HepG2 (cell line): ENCODE data around the gene TEAD4. TPM values are rescaled to one million over a fixed set of nuclear protein-coding genes. Genes with fewer than 3 reads are reported as not detected.

Source experiments
- ATAC-seq: fragments of 200-7000 bp; cut with Tn5 transposase; 3 replicates; pipeline ENCODE4 v1.9.1; 2020; ENCODE audit warnings: mild to moderate bottlenecking, moderate library complexity
- BruUV-seq: library from RNA; stranded (reverse); fragments of 400-500 nt; replicated peaks from 2 replicates; lab custom pipeline; 2021; lab: Mats Ljungman, UMichigan
- CTCF ChIA-PET: fragments of 300-600 bp; formaldehyde crosslinking; extraction: SDS; loops from one replicate; lab custom pipeline; 2021; ENCODE audit warnings: low total read pairs, inconsistent platforms, low intra/inter-chr PET ratio; lab: Yijun Ruan, JAX
- POLR2A ChIA-PET: fragments of 350-600 bp; sonication (Branson Sonifier 250); formaldehyde crosslinking; loops from one replicate; lab custom pipeline; 2020; ENCODE audit warnings: antibody characterized with exemption, inconsistent platforms; lab: Yijun Ruan, JAX
- DNase-seq: peaks from one replicate; pipeline ENCODE4 v3.0.0-alpha.2; 2015; ENCODE audit warnings: low spot score
- FAIRE-seq: peaks from 3 replicates; lab custom pipeline; 2011; peaks lifted over from hg19 to GRCh38; lab: Jason Lieb, UNC
- H2AFZ ChIP-seq: one replicate; pipeline ENCODE4 v1.6.1; 2011; ENCODE audit warnings: low read length, inconsistent platforms
- H3K27ac ChIP-seq: fragments of 300-600 bp; 3 replicates; pipeline ENCODE4 v1.8.0; 2011; ENCODE audit warnings: mixed run types, mild to moderate bottlenecking, mixed read lengths, low read length, inconsistent platforms; ENCODE audit not compliant: insufficient read depth; ENCODE audit errors: extremely low read length
- H3K27me3 ChIP-seq, 2 experiments: fragments of 200-600 bp in 1 of 2; 2 replicates in 1 of 2; 3 replicates in 1 of 2; pipeline versions ENCODE4 v1.6.0 to v1.8.0; 2011; ENCODE audit warnings: low read length in 2 of 2, mild to moderate bottlenecking in 2 of 2, moderate library complexity in 2 of 2, inconsistent platforms in 1 of 2; ENCODE audit not compliant: insufficient read depth in 2 of 2, control insufficient read depth in 1 of 2
- H3K36me3 ChIP-seq, 2 experiments: fragments of 200-600 bp in 1 of 2; replicated peaks in 1 of 2; 2 replicates in 1 of 2; 3 replicates in 1 of 2; pipeline versions ENCODE4 v1.5.1 to v1.8.0; 2011; ENCODE audit warnings: low read length in 2 of 2, inconsistent platforms in 1 of 2; ENCODE audit not compliant: insufficient read depth in 2 of 2, control insufficient read depth in 1 of 2
- H3K4me1 ChIP-seq: 2 replicates; pipeline ENCODE4 v1.5.1; 2012; ENCODE audit warnings: low read length, inconsistent platforms; ENCODE audit not compliant: insufficient read depth
- H3K4me2 ChIP-seq: 2 replicates; pipeline ENCODE4 v1.6.0; 2011; ENCODE audit warnings: low read depth, low read length, inconsistent platforms
- H3K4me3 ChIP-seq, 3 experiments: fragments of 200-600 bp in 1 of 3; sonication (generic), shearing (Covaris generic) in 1 of 3; replicated peaks in 1 of 3; 2 replicates each; pipeline ENCODE4 v1.5.1; 2011 to 2016; ENCODE audit warnings: low read length in 3 of 3, inconsistent platforms in 2 of 3, low read depth in 2 of 3, mild to moderate bottlenecking in 2 of 3, control low read depth in 1 of 3, mixed read lengths in 1 of 3; ENCODE audit not compliant: insufficient read depth in 1 of 3
- H3K79me2 ChIP-seq: one replicate; pipeline ENCODE4 v1.6.1; 2011; ENCODE audit warnings: low read length, inconsistent platforms; ENCODE audit not compliant: insufficient read depth
- H3K9ac ChIP-seq: 2 replicates; pipeline ENCODE4 v1.6.0; 2011; ENCODE audit warnings: mild to moderate bottlenecking, low read depth, low read length, inconsistent platforms; ENCODE audit not compliant: insufficient read depth
- H3K9me3 ChIP-seq: 2 replicates; pipeline ENCODE4 v1.5.1; 2012; ENCODE audit warnings: mild to moderate bottlenecking, low read length
- H4K20me1 ChIP-seq: 2 replicates; pipeline ENCODE4 v1.6.0; 2011; ENCODE audit warnings: inconsistent platforms, mild to moderate bottlenecking, low read length, moderate library complexity; ENCODE audit not compliant: insufficient read depth
- BCL6 ChIP-seq: IDR thresholded peaks from 2 replicates; pipeline ENCODE4 v1.6.1; 2016; ENCODE audit warnings: missing genetic modification reagents, missing compliant biosample characterization
- CEBPB ChIP-seq: IDR thresholded peaks from 2 replicates; pipeline ENCODE4 v1.6.1; 2011; ENCODE audit warnings: low read depth, low read length, improper control_type of control experiment, borderline replicate concordance
- FOSL1 ChIP-seq: sonication (generic); formaldehyde crosslinking; IDR thresholded peaks from 2 replicates; pipeline ENCODE4 v1.9.0; 2021; ENCODE audit warnings: missing genetic modification reagents, borderline replicate concordance
- FOSL2 ChIP-seq: sonication (generic); formaldehyde crosslinking; IDR thresholded peaks from 2 replicates; pipeline ENCODE4 v1.4.0; 2020; ENCODE audit warnings: missing genetic modification reagents
- FOXP4 ChIP-seq: sonication (generic); formaldehyde crosslinking; IDR thresholded peaks from 2 replicates; pipeline ENCODE4 v1.4.0; 2020; ENCODE audit warnings: missing genetic modification reagents
- GZF1 ChIP-seq: sonication (generic); formaldehyde crosslinking; IDR thresholded peaks from 2 replicates; pipeline ENCODE4 v1.5.1; 2020; ENCODE audit warnings: mild to moderate bottlenecking, missing genetic modification reagents
- POGK ChIP-seq: sonication (generic); formaldehyde crosslinking; conservative IDR thresholded peaks from 2 replicates; pipeline ENCODE4 v1.8.0; 2022; ENCODE audit warnings: mild to moderate bottlenecking, moderate library complexity, missing genetic modification reagents
- SNRNP70 ChIP-seq: fragments of 200-400 bp; formaldehyde crosslinking; IDR thresholded peaks from 2 replicates; pipeline ENCODE4 v1.6.1; 2017; ENCODE audit warnings: mild to moderate bottlenecking, low read depth, low read length, moderate library complexity
- ZMAT3 ChIP-seq: sonication (generic); formaldehyde crosslinking; conservative IDR thresholded peaks from 2 replicates; pipeline ENCODE4 v1.7.0; 2021; ENCODE audit warnings: missing genetic modification reagents
- ZNF232 ChIP-seq: sonication (generic); formaldehyde crosslinking; IDR thresholded peaks from 2 replicates; pipeline ENCODE4 v1.4.0; 2020; ENCODE audit warnings: missing genetic modification reagents, borderline replicate concordance
- ZNF616 ChIP-seq: sonication (generic); formaldehyde crosslinking; IDR thresholded peaks from 2 replicates; pipeline ENCODE4 v1.5.0; 2020; ENCODE audit warnings: low read depth, mild to moderate bottlenecking, missing genetic modification reagents
- ZNF75D ChIP-seq: sonication (generic); formaldehyde crosslinking; IDR thresholded peaks from 2 replicates; pipeline ENCODE4 v1.8.1; 2023; ENCODE audit warnings: missing genetic modification reagents, mild to moderate bottlenecking, borderline replicate concordance
- ZNF878 ChIP-seq: sonication (generic); formaldehyde crosslinking; IDR thresholded peaks from 2 replicates; pipeline ENCODE4 v1.8.1; 2023; ENCODE audit warnings: mild to moderate bottlenecking, missing genetic modification reagents, moderate library complexity
- WGBS: methylation state at CpG from one replicate; pipeline ENCODE4 v1.1.6; 2017; ENCODE audit warnings: low lambda C conversion rate; 5-methylcytosine and 5-hydroxymethylcytosine counted together
- in situ Hi-C: cut with HindIII; loops from 2 replicates; pipeline ENCODE4 v1.10.0; 2017; ENCODE audit warnings: low pct_unique_long_range_greater_than_20kb; ENCODE audit not compliant: extremely low pct_ligation_motif_present
- intact Hi-C: fragments of 100-400 bp; cut with micrococcal nuclease; formaldehyde crosslinking; loops from one replicate; pipeline ENCODE4 v1.10.0; 2022; ENCODE audit not compliant: unreplicated experiment
- polyA plus RNA-seq, 8 experiments: library from polyadenylated mRNA; depleted of rRNA in 3 of 8; stranded (reverse) in 7 of 8; unstranded in 1 of 8; fragments of >200 nt; fragmentation: Illumina TruSeq in 4 of 8; extraction: Trizol in 4 of 8; gene quantifications; 2 replicates each; pipeline versions ENCODE4 v1.2.1 to v1.2.3, GENCODE V29; 2011 to 2016; ENCODE audit warnings: low read depth in 4 of 8, missing spikeins in 1 of 8, mixed read lengths in 1 of 8; ENCODE audit not compliant: insufficient read depth in 1 of 8
- total RNA-seq, 5 experiments: library from RNA; depleted of rRNA; stranded (reverse); fragments of >200 nt; fragmentation: Illumina TruSeq; extraction: Trizol; gene quantifications; 2 replicates each; pipeline ENCODE4 v1.2.3, GENCODE V29; 2016; ENCODE audit warnings: low read depth in 1 of 5
- TF ChIP-seq, protein P1 (sequence below): sonication (generic); formaldehyde crosslinking; IDR thresholded peaks from 2 replicates; pipeline ENCODE4 v1.9.0; 2022; ENCODE audit warnings: missing genetic modification reagents, mild to moderate bottlenecking, borderline replicate concordance

TEAD4 gene
- total and polyA plus RNA-seq, 2 of the 13 experiments (the other 11 are each of a cell fraction or from before 2014, with no cell fraction given), result 45.0 to 69.4 TPM

DNA sequence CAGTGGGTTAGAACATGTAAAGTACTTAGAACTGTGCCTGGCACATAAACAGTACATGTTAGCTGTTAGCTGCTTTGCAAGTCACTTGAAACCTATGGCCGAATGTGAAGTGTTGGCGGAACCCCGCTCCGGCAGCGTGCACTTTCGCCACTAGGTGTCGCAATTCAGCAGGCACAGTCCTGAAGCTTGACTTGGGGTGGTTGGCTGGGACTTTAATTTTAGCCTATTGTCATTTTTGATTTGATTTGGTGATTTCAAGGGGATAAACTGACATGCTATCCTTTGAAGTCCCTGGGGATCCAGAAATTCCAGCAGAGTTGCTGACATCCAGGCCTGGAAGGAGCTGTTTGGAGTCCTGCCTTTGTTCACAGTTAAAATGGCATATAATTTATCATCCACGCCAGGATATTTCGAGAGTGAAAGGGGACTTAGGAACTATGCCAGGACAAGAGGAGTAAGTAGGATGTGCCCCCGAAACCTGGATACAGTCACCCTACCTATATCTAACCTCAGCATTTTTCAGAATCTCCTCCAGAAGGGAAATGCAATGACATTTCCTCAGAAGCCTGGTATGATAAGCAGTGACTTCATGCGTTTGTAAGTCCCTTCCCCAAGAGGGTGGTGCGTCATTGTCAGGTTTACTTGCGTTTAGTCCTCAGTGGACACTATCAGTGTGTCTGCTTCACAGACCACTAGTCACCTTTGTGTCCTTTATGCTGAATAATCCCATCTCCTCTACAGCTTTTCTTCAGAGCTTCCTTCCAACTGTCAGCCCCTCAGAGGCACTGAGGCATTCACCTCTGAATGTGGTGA is 114.4 kb downstream of the TEAD4 start (continued):
- no peak for TF ChIP-seq POGK
- TF ChIP-seq FOSL1 (CRISPR knock-in tag), result no peak

GRCh38 chr12:3075315-3075714 is 116.1 kb downstream of the TEAD4 start:
- POLR2A ChIA-PET, result interaction anchor here (1.1 to 1.5 kb wide), 2 partner anchors 11 to 29 kb away, joined by 4 to 9 read pairs; no protein-coding TSS in a partner anchor
- no peaks in the 10 kb centered on the region for H3K9me3 ChIP-seq
- whole genome bisulfite sequencing, result 96% methylated on average over 6 of the region's 6 CpGs
- no peak overlapping the region for H3K4me3 ChIP-seq
- no peak for DNase-seq
- H3K9ac ChIP-seq, result no peak overlapping the region
- no peak overlapping the region for H2AFZ ChIP-seq
- in situ Hi-C loops, result loop anchor here (10.0 kb wide), 1 partner anchor 199 kb away; no protein-coding TSS in a partner anchor
- no peak overlapping the region for H3K4me2 ChIP-seq
- H3K36me3 ChIP-seq, result no peaks in the 10 kb centered on the region
- peaks cover 62% of the 10 kb centered on the region for H3K4me1 ChIP-seq
- H4K20me1 ChIP-seq, result no peaks in the 10 kb centered on the region
- no TSS peak for BruUV-seq
- intact Hi-C loops, result no loop called here
- no peak for ATAC-seq
- peaks cover 0 to 3% of the 10 kb centered on the region in 2 experiments; a peak in 2 of 5 replicates for H3K27me3 ChIP-seq
- CTCF ChIA-PET, result no interaction called here
- H3K27ac ChIP-seq, result no peak overlapping the region
- H3K79me2 ChIP-seq, result peaks cover 19% of the 10 kb centered on the region
- no peak for FAIRE-seq
- TF ChIP-seq, protein P1, sequence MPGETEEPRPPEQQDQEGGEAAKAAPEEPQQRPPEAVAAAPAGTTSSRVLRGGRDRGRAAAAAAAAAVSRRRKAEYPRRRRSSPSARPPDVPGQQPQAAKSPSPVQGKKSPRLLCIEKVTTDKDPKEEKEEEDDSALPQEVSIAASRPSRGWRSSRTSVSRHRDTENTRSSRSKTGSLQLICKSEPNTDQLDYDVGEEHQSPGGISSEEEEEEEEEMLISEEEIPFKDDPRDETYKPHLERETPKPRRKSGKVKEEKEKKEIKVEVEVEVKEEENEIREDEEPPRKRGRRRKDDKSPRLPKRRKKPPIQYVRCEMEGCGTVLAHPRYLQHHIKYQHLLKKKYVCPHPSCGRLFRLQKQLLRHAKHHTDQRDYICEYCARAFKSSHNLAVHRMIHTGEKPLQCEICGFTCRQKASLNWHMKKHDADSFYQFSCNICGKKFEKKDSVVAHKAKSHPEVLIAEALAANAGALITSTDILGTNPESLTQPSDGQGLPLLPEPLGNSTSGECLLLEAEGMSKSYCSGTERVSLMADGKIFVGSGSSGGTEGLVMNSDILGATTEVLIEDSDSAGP (CRISPR knock-in tag), result no peak
- TF ChIP-seq BCL6 (CRISPR knock-in tag) (no peak), FOSL2 (CRISPR knock-in tag) (no peak), SNRNP70 (no peak), ZNF616 (CRISPR knock-in tag) (no peak), ZNF878 (CRISPR knock-in tag) (no peak), FOXP4 (CRISPR knock-in tag) (no peak), CEBPB (no peak), ZNF75D (CRISPR knock-in tag) (no peak), ZMAT3 (CRISPR knock-in tag) (no peak), GZF1 (CRISPR knock-in tag) (no peak), ZNF232 (CRISPR knock-in tag) (no peak)
